ENCODE data around the gene ZNF750.

GRCh38 chr17:82835122-82835521, 4.7 kb downstream of the ZNF750 start:
- TF ChIP-seq POLR2A (IDR thresholded peaks at IDR 0.05): no peak
- TF ChIP-seq CTCF (IDR thresholded peaks at IDR 0.05): no peak

Measured in lower leg skin (tissue), 3 donors.